ENCODE results near the gene MSH5.

Gene MSH5

GRCh38 chr6:31760790-31761189, 21.0 kb downstream of the MSH5 start:
- Histone ChIP-seq H3K4me1 (no peaks in the 10 kb centered on the region), H3K27me3 (peaks cover 0 to 4% of the 10 kb centered on the region in 2 donors), H3K9me3 (no peaks in the 10 kb centered on the region), H3K36me3 (peaks cover 0 to 19% (median 0%) of the 10 kb centered on the region in 3 donors), H3K27ac (no peak overlapping the region), H3K4me3 (no peak overlapping the region)
- intact Hi-C loops (cut with DNase I; ENCODE audit: low total_unique reads) = no loop called here
- DNase-seq = no peak
- TF ChIP-seq, protein P1, sequence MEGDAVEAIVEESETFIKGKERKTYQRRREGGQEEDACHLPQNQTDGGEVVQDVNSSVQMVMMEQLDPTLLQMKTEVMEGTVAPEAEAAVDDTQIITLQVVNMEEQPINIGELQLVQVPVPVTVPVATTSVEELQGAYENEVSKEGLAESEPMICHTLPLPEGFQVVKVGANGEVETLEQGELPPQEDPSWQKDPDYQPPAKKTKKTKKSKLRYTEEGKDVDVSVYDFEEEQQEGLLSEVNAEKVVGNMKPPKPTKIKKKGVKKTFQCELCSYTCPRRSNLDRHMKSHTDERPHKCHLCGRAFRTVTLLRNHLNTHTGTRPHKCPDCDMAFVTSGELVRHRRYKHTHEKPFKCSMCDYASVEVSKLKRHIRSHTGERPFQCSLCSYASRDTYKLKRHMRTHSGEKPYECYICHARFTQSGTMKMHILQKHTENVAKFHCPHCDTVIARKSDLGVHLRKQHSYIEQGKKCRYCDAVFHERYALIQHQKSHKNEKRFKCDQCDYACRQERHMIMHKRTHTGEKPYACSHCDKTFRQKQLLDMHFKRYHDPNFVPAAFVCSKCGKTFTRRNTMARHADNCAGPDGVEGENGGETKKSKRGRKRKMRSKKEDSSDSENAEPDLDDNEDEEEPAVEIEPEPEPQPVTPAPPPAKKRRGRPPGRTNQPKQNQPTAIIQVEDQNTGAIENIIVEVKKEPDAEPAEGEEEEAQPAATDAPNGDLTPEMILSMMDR (IDR thresholded peaks at IDR 0.05) = no peak

DNA sequence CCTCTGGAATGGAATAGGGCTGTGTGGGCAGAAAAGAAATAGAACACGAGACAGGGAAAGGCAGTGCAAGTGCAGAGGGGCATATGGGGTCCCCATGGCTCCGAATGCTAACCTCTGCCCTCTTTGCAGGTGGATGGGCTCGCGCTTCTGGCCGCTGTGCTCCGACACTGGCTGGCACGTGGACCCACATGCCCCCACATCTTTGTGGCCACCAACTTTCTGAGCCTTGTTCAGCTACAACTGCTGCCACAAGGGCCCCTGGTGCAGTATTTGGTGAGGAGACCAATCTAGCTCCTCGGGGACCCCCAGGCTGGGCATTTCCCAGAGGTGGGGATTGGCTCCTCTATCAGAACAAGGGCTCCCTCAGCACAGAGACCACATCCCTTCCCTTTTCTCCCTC, 21.5 kb downstream of the MSH5 start:
- Histone ChIP-seq H3K9me3 (no peaks in the 10 kb centered on the region), H3K27ac (no peak overlapping the region), H3K4me1 (peaks cover 0 to 4% (median 2%) of the 10 kb centered on the region in 4 donors), H3K4me3 (no peak overlapping the region), H3K36me3 (peaks cover 0 to 19% (median 0%) of the 10 kb centered on the region in 3 donors), H3K27me3 (peaks cover 0 to 10% of the 10 kb centered on the region in 2 donors)
- DNase-seq = no peak
- TF ChIP-seq, protein P1 (IDR thresholded peaks at IDR 0.05) = no peak
- intact Hi-C loops (cut with DNase I; ENCODE audit: low total_unique reads) = no loop called here

GRCh38 chr6:31762356-31762755, 22.6 kb downstream of the MSH5 start, which contains the start of gene SAPCD1:
Gene SAPCD1, plus strand, starts transcription at chr6:31762656. Its CDS starts 399 bp downstream, at chr6:31763055.
- no peak for DNase-seq
- Histone ChIP-seq H3K9me3 (no peaks in the 10 kb centered on the region), H3K4me1 (peaks cover 0 to 7% (median 3%) of the 10 kb centered on the region in 4 donors), H3K4me3 (no peak within 1 kb of the TSS), H3K27ac (no peak within 1 kb of the TSS), H3K27me3 (peaks cover 0 to 12% of the 10 kb centered on the region in 2 donors), H3K36me3 (peaks cover 0 to 19% (median 0%) of the 10 kb centered on the region in 3 donors)
- TF ChIP-seq, protein P1 (IDR thresholded peaks at IDR 0.05) = no peak
- intact Hi-C loops (cut with DNase I; ENCODE audit: low total_unique reads) = no loop called here

GRCh38 chr6:31762878-31763618, 23.2 kb downstream of the MSH5 start:
- Histone ChIP-seq H3K4me3 (no peak overlapping the region), H3K9me3 (no peaks in the 10 kb centered on the region), H3K36me3 (peaks cover 0 to 19% (median 0%) of the 10 kb centered on the region in 3 donors), H3K27me3 (peaks cover 0 to 12% of the 10 kb centered on the region in 2 donors), H3K4me1 (peaks cover 0 to 7% (median 3%) of the 10 kb centered on the region in 4 donors), H3K27ac (no peak overlapping the region)
- intact Hi-C loops (cut with DNase I; ENCODE audit: low total_unique reads) = no loop called here
- TF ChIP-seq, protein P1 (IDR thresholded peaks at IDR 0.05) = no peak
- no peak for DNase-seq

DNA sequence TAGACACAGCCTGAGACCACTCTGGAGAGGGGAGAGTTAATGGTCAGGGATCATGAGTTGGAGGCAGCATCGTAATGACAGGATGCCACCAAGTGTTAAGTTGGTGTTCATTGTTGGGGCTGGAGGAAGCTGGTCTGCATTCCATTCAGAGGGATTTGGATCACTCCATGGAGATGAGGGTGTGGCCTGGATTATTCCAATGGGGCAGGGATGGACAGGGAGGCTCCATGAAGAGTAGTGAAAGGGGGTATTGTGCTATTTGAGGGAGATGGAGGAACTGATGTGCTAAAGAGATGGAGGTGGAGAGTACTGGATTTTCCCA, 23.8 kb downstream of the MSH5 start:
- Histone ChIP-seq H3K4me1 (peaks cover 0 to 7% (median 3%) of the 10 kb centered on the region in 4 donors), H3K27ac (no peak overlapping the region), H3K4me3 (no peak overlapping the region), H3K27me3 (peaks cover 0 to 12% of the 10 kb centered on the region in 2 donors), H3K36me3 (peaks cover 0 to 19% (median 0%) of the 10 kb centered on the region in 3 donors), H3K9me3 (no peaks in the 10 kb centered on the region)
- TF ChIP-seq, protein P1 (IDR thresholded peaks at IDR 0.05) = no peak
- no peak for DNase-seq
- intact Hi-C loops (cut with DNase I; ENCODE audit: low total_unique reads) = no loop called here
